Adrenal gland (tissue), 12 donors: ENCODE results near the gene SLPI. TPM values are rescaled to one million over a fixed set of nuclear protein-coding genes. Genes with fewer than 3 reads are reported as not detected.

Source experiments
- DNase-seq, 7 donors: peaks; one replicate each; pipeline ENCODE4 v3.0.0-alpha.2; 2019 to 2020
- H3K27ac ChIP-seq, 5 donors: fragments of 200-600 bp; sonication (generic) in 4 of 5; 1 replicate in 3 of 5; 2 replicates in 2 of 5; pipeline versions ENCODE4 v1.5.1 to v1.8.0; 2016 to 2020; ENCODE audit warnings: mild to moderate bottlenecking in 1 of 5
- H3K27me3 ChIP-seq: fragments of 200-600 bp; 2 replicates; pipeline ENCODE4 v1.8.0; 2021
- H3K36me3 ChIP-seq, 2 donors: fragments of 200-600 bp; replicated peaks in 1 of 2; 1 replicate in 1 of 2; 2 replicates in 1 of 2; pipeline versions ENCODE4 v1.5.1 to v1.8.0; 2018 to 2022
- H3K4me1 ChIP-seq, 2 donors: fragments of 200-600 bp; replicated peaks in 1 of 2; 1 replicate in 1 of 2; 2 replicates in 1 of 2; pipeline versions ENCODE4 v1.5.1 to v1.8.0; 2018 to 2021
- H3K4me3 ChIP-seq, 4 donors: fragments of 200-600 bp; sonication (generic) in 3 of 4; one replicate each; pipeline ENCODE4 v1.5.1; 2016 to 2018
- H3K9me3 ChIP-seq, 3 donors: fragments of 200-600 bp; sonication (generic) in 1 of 3; replicated peaks in 1 of 3; 1 replicate in 2 of 3; 2 replicates in 1 of 3; pipeline versions ENCODE4 v1.5.1 to v1.8.0; 2016 to 2021
- POLR2A ChIP-seq, 2 donors: fragments of 450-650 bp; IDR thresholded peaks; one replicate each; pipeline ENCODE4 v1.6.1; 2017; ENCODE audit warnings: antibody characterized with exemption in 2 of 2, mild to moderate bottlenecking in 2 of 2, moderate library complexity in 1 of 2
- WGBS, 4 donors: extraction: QIAGEN DNeasy Blood & Tissue Kit in 2 of 4; methylation state at CpG; one replicate each; pipeline versions ENCODE4 v1.1.5 to v1.1.7; 2013 to 2017; 5-methylcytosine and 5-hydroxymethylcytosine counted together
- intact Hi-C, 2 donors: fragments of 100-400 bp; cut with DNase I; formaldehyde crosslinking; loops; one replicate each; pipeline versions ENCODE4 v1.14.1 to v1.15.0; 2022 to 2023
- polyA plus RNA-seq, 3 donors: library from polyadenylated mRNA; stranded (reverse); fragments of 200-250 nt in 2 of 3; fragments of 350-450 nt in 1 of 3; fragmentation: Illumina TruSeq in 1 of 3; extraction: RNeasy Lipid Tissue Mini Kit (QIAGEN cat#74804) in 1 of 3; gene quantifications; one replicate each; pipeline ENCODE4 v1.2.3, GENCODE V29; 2013 to 2014
- total RNA-seq, 9 donors: library from RNA; depleted of rRNA in 4 of 9; stranded (reverse); fragments of >200 nt in 4 of 9; fragments of 120-200 nt in 1 of 9; fragmentation: NEBNext Ultra II Directional in 1 of 9; extraction: Animal tissue kit (Norgen Biotek cat#: 25700) in 1 of 9; gene quantifications; one replicate each; pipeline versions ENCODE4 v1.1.0 to v1.2.4, GENCODE V29; 2013 to 2023
- TF ChIP-seq, protein P1 (sequence below), 6 experiments: fragments of 450-650 bp in 4 of 6; fragments of 200-600 bp in 2 of 6; sonication (generic) in 1 of 6; IDR thresholded peaks; 1 replicate in 5 of 6; 2 replicates in 1 of 6; pipeline versions ENCODE4 v1.5.1 to v1.8.0; 2016 to 2021; ENCODE audit warnings: antibody characterized with exemption in 6 of 6, mild to moderate bottlenecking in 2 of 6, moderate library complexity in 1 of 6
- donor health status: healthy with polysubstance abuse.
- donor health status: Bipolar disorder and iron deficiency.
- donor health status: DM: yes; HTN: yes; CAD: no.
- donor health status: DM: no; HTN: no; CAD: no.
- donor health status: DM: no; HTN: no; CAD: no.
- donor health status: DM: yes; HTN: yes; CAD: no.

The SLPI gene
- total and polyA plus RNA-seq, 12 donors, result 1.8 to 33.7 (median 6.6) TPM; not detected in 3

DNA sequence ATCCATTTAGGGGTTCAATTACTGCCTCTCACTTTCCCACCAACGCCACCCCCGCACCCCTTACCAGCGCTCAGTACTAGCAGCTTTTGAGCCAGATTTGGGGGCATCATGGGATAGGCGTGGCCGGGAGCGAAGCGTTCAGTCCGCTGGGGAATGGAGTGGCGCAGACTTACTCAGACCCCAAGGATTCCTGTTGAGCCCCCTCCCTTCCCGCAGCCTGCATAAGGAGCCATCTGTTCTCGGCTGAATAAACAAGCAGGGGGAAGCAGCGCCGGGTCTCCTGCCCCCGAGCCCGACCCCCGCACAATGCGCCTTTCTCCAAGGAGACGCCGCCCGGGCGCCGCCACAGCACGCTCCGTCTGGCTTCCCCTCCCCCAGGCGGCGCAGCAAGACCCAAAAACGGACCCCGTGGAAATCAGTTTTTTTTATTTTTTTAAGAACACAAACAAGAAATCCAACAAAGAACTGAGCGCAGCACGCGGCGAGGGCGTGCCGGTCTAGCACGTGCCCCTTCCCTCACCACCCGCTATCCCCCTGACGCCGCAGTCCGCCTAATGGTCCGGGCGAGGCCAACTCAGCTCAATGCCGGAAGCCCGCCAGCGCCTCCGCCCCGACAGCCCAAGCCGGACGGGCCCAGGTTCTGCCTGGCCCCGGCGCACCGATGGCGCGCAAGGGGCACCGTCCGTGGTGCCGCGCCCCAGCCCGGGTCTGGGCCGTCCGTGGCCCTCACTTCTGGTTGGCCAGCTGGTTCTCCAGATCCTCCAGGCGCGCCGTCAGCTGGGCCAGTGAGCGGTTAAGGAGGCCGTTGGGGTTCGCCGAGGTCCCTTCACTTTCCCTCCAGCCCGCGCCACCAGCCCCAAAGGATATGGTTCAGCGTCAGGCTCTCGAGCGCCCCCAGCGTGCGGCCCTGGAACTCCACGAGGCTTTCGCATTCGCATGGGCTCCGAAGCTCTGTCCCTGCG, 39.0 kb upstream of the SLPI start:
- DNase-seq, result peak; percentile 68 to 87 (median 80)

DNA sequence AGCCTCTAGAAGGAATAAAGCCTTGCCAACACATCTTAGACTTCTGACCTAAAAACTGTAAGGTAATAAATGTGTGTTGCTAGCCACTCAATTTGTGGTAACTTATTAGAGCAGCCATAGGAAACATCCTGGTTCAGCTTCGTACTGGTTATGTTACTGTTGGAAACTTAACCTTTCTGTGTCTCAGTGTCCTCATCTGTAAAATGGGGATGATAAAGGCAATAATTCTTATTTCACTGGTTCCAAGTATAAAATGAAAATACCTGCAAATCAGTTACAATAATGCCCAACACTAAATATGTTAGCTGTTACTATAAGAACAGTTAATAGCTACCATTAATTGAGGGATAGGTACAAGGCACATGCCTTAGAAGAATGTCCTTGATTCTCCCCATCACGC, 38.0 kb upstream of the SLPI start:
- Histone ChIP-seq H3K4me1 (peaks cover 0 to 9% of the 10 kb centered on the region in 2 donors), H3K27ac (no peak overlapping the region), H3K9me3 (no peaks in the 10 kb centered on the region), H3K4me3 (no peak overlapping the region), H3K27me3 (peaks cover 11% of the 10 kb centered on the region), H3K36me3 (no peaks in the 10 kb centered on the region)
- WGBS, 4 donors, result 72 to 87% (median 77%) methylated on average over 2 of the region's 2 CpGs
- TF ChIP-seq POLR2A (IDR thresholded peaks at IDR 0.05), result no peak
- TF ChIP-seq, protein P1, sequence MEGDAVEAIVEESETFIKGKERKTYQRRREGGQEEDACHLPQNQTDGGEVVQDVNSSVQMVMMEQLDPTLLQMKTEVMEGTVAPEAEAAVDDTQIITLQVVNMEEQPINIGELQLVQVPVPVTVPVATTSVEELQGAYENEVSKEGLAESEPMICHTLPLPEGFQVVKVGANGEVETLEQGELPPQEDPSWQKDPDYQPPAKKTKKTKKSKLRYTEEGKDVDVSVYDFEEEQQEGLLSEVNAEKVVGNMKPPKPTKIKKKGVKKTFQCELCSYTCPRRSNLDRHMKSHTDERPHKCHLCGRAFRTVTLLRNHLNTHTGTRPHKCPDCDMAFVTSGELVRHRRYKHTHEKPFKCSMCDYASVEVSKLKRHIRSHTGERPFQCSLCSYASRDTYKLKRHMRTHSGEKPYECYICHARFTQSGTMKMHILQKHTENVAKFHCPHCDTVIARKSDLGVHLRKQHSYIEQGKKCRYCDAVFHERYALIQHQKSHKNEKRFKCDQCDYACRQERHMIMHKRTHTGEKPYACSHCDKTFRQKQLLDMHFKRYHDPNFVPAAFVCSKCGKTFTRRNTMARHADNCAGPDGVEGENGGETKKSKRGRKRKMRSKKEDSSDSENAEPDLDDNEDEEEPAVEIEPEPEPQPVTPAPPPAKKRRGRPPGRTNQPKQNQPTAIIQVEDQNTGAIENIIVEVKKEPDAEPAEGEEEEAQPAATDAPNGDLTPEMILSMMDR (IDR thresholded peaks at IDR 0.05), result no peak
- no peak for DNase-seq
- intact Hi-C loops, result no loop called here

More for the DNA sequence above, 39.0 kb upstream of the SLPI start:
- no peaks in the 10 kb centered on the region for H3K9me3 ChIP-seq
- no peak for TF ChIP-seq POLR2A (IDR thresholded peaks at IDR 0.05)
- TF ChIP-seq, protein P1 (IDR thresholded peaks at IDR 0.05), result peak; percentile 66 to 90 (median 85)
- no peaks in the 10 kb centered on the region for H3K36me3 ChIP-seq
- intact Hi-C loops, result no loop called here
- peak overlapping the region in 1 of 5 donors; percentile 31 for H3K27ac ChIP-seq
- H3K4me3 ChIP-seq, result peak overlapping the region in 2 of 4 donors; percentile 30 to 60
- H3K27me3 ChIP-seq, result peaks cover 11% of the 10 kb centered on the region
- WGBS, 4 donors, result 4 to 9% (median 7%) methylated on average over 49 to 79 of the region's 79 CpGs
- peaks cover 0 to 9% of the 10 kb centered on the region in 2 donors for H3K4me1 ChIP-seq

DNA sequence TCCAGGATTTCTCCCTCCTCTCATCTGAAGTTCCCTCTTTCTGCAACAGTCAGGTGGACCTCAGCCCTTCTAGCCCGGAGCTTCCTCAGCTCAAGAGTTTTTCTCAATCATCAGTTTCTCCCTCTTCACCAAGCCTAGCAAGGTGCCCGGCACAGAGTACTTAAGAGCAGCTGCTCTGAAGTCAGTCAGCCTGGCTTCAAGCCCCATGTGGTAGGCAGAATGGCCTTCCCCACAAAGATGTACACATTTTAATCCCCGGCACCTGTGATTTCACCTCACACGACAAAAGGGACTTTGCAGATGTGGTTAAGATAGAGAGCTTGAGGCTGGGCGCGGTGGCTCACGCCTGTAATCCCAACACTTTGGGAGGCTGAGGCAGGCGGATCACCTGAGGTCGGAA, 37.2 kb upstream of the SLPI start:
- Histone ChIP-seq H3K4me1 (peaks cover 0 to 9% of the 10 kb centered on the region in 2 donors), H3K9me3 (no peaks in the 10 kb centered on the region), H3K36me3 (no peaks in the 10 kb centered on the region), H3K4me3 (no peak overlapping the region), H3K27me3 (peaks cover 11% of the 10 kb centered on the region), H3K27ac (no peak overlapping the region)
- intact Hi-C loops, result no loop called here
- 68 to 85% (median 81%) methylated on average over 9 of the region's 9 CpGs for WGBS, 4 donors
- no peak for DNase-seq
- TF ChIP-seq, protein P1 (IDR thresholded peaks at IDR 0.05), result no peak
- no peak for TF ChIP-seq POLR2A (IDR thresholded peaks at IDR 0.05)

DNA sequence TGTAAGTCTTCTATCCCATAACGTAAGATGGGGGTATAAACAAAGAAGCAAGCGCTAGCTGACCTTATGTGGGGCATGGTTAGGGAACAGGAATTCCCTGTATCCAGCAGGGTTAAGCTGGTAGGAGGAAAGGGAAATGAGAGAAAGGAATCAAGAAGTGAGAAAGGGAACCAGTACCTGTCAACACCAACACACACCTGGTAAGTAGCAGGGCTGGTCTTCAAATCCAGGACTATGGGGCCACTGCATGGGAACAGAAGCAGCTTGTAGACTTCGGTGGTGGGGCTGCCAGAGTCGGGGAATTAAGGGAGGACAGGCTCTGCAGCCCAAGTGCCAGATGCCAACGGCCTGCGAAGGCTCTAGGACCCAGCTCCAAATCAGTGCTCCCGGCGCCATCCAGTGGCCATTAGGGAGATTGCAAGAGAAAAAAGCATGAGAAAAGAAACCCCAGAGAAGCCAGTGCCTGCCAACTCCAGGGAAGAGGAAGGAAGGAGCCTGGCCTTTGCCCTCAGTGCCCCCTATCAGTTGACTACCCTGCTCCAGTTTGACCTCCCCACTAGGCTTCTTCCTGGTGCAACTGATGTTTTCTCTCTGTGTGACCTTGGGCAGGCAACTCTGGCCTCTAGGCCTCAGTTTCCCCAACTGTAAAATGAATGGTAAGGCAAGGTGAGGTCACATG, 36.5 kb upstream of the SLPI start:
- Histone ChIP-seq H3K4me1 (peaks cover 0 to 9% of the 10 kb centered on the region in 2 donors), H3K4me3 (no peak overlapping the region), H3K9me3 (no peaks in the 10 kb centered on the region), H3K27ac (no peak overlapping the region), H3K36me3 (no peaks in the 10 kb centered on the region), H3K27me3 (peaks cover 11% of the 10 kb centered on the region)
- TF ChIP-seq, protein P1 (IDR thresholded peaks at IDR 0.05), result peak; percentile 79 to 87 (median 84)
- no peak for TF ChIP-seq POLR2A (IDR thresholded peaks at IDR 0.05)
- WGBS, 4 donors, result 22 to 24% (median 23%) methylated on average over 7 to 8 of the region's 8 CpGs
- peak; percentile 77 to 95 (median 86) for DNase-seq
- intact Hi-C loops, result no loop called here
